K562 (cell line): ENCODE results near the gene ISM1. TPM values are rescaled to one million over a fixed set of nuclear protein-coding genes. Genes with fewer than 3 reads are reported as not detected.

Source experiments
- ATAC-seq: fragments of 200-7000 bp; cut with Tn5 transposase; 3 replicates; pipeline ENCODE4 v1.9.1; 2020; ENCODE audit warnings: moderate library complexity
- BruUV-seq: library from RNA; stranded (reverse); fragments of 400-500 nt; replicated peaks from 2 replicates; lab custom pipeline; 2021; lab: Mats Ljungman, UMichigan
- CTCF ChIA-PET: fragments of 300-600 bp; formaldehyde crosslinking; extraction: SDS; loops from one replicate; lab custom pipeline; 2021; ENCODE audit warnings: low intra/inter-chr PET ratio; lab: Yijun Ruan, JAX
- POLR2A ChIA-PET: fragments of 300-600, 350-650 bp; sonication (Branson Sonifier 250); formaldehyde crosslinking; extraction: SDS; loops from one replicate; lab custom pipeline; 2021; ENCODE audit warnings: antibody characterized with exemption, inconsistent platforms; lab: Yijun Ruan, JAX
- DNase-seq, 4 experiments: peaks; one replicate each; pipeline versions ENCODE4 v3.0.0 to v3.0.0-alpha.2; 2011 to 2018; ENCODE audit warnings: low spot score in 3 of 4, mixed read lengths in 3 of 4; ENCODE audit errors: extremely low read depth in 1 of 4
- FAIRE-seq: peaks from 2 replicates; lab custom pipeline; 2011; peaks lifted over from hg19 to GRCh38; lab: Jason Lieb, UNC
- H2AFZ ChIP-seq: 2 replicates; pipeline ENCODE4 v1.6.0; 2011; ENCODE audit warnings: low read depth, low read length, control low read depth, inconsistent platforms
- H3K27ac ChIP-seq: fragments of 200-600 bp; 3 replicates; pipeline ENCODE4 v1.8.0; 2011; ENCODE audit warnings: low read depth, mild to moderate bottlenecking, control low read depth, inconsistent platforms, low read length, moderate library complexity, mixed read lengths; ENCODE audit errors: extremely low read depth
- H3K27me3 ChIP-seq, 2 experiments: fragments of 300-600 bp in 1 of 2; 2 replicates in 1 of 2; 3 replicates in 1 of 2; pipeline versions ENCODE4 v1.6.0 to v1.8.0; 2011; ENCODE audit warnings: inconsistent platforms in 2 of 2, low read length in 2 of 2, mild to moderate bottlenecking in 1 of 2, mixed read lengths in 1 of 2, moderate library complexity in 1 of 2; ENCODE audit not compliant: control insufficient read depth in 2 of 2, insufficient read depth in 2 of 2
- H3K36me3 ChIP-seq: fragments of 300-600 bp; 3 replicates; pipeline ENCODE4 v1.8.0; 2011; ENCODE audit warnings: mild to moderate bottlenecking, low read length, inconsistent platforms; ENCODE audit not compliant: control insufficient read depth, insufficient read depth
- H3K4me1 ChIP-seq, 2 experiments: fragments of 200-600 bp in 1 of 2; replicated peaks in 1 of 2; 2 replicates in 1 of 2; 3 replicates in 1 of 2; pipeline versions ENCODE4 v1.5.1 to v1.8.0; 2011; ENCODE audit warnings: inconsistent platforms in 2 of 2, low read length in 2 of 2, mild to moderate bottlenecking in 1 of 2, mixed read lengths in 1 of 2, moderate library complexity in 1 of 2; ENCODE audit not compliant: control insufficient read depth in 2 of 2, insufficient read depth in 2 of 2
- H3K4me2 ChIP-seq: 2 replicates; pipeline ENCODE4 v1.6.1; 2011; ENCODE audit warnings: low read length, control low read depth, inconsistent platforms, mixed read lengths; ENCODE audit not compliant: insufficient read depth
- H3K4me3 ChIP-seq: fragments of 200-600 bp; sonication (generic), shearing (Covaris generic); 2 replicates; pipeline ENCODE4 v1.5.1; 2016; ENCODE audit warnings: control low read depth, inconsistent platforms
- H3K79me2 ChIP-seq: fragments of 200-600 bp; 3 replicates; pipeline ENCODE4 v1.8.0; 2011; ENCODE audit warnings: low read length, inconsistent platforms; ENCODE audit not compliant: control insufficient read depth, insufficient read depth
- H3K9ac ChIP-seq, 2 experiments: 2 replicates each; pipeline versions ENCODE4 v1.6.0 to v1.6.1; 2011; ENCODE audit warnings: low read depth in 2 of 2, low read length in 2 of 2, control low read depth in 1 of 2, inconsistent platforms in 1 of 2, mild to moderate bottlenecking in 1 of 2, mixed read lengths in 1 of 2; ENCODE audit not compliant: insufficient read depth in 1 of 2
- H3K9me1 ChIP-seq: one replicate; pipeline ENCODE4 v1.6.0; 2011; ENCODE audit warnings: inconsistent platforms, mild to moderate bottlenecking, low read length, moderate library complexity; ENCODE audit not compliant: control insufficient read depth, insufficient read depth
- H3K9me3 ChIP-seq: replicated peaks from 2 replicates; pipeline ENCODE4 v1.5.1; 2011; ENCODE audit warnings: low read depth, low read length, inconsistent platforms; ENCODE audit not compliant: control insufficient read depth, insufficient read depth
- H4K20me1 ChIP-seq: replicated peaks from 2 replicates; pipeline ENCODE4 v1.6.1; 2011; ENCODE audit warnings: low read length, inconsistent platforms, mixed read lengths; ENCODE audit not compliant: control insufficient read depth, insufficient read depth
- DEAF1 ChIP-seq: fragments of 450-650 bp; formaldehyde crosslinking; IDR thresholded peaks from 2 replicates; pipeline ENCODE4 v1.4.0; 2020; ENCODE audit warnings: mild to moderate bottlenecking, moderate library complexity
- L3MBTL2 ChIP-seq: fragments of 450-650 bp; IDR thresholded peaks from 2 replicates; pipeline ENCODE4 v1.6.1; 2016; ENCODE audit warnings: mild to moderate bottlenecking, moderate library complexity
- MAFG ChIP-seq: fragments of 450-650 bp; conservative IDR thresholded peaks from 2 replicates; pipeline ENCODE4 v1.6.1; 2016; ENCODE audit warnings: missing genetic modification characterization, missing compliant biosample characterization
- MTA1 ChIP-seq: fragments of 450-650 bp; IDR thresholded peaks from 2 replicates; pipeline ENCODE4 v1.6.1; 2017; ENCODE audit warnings: borderline replicate concordance
- MXI1 ChIP-seq: IDR thresholded peaks from 2 replicates; pipeline ENCODE4 v1.6.1; 2011; ENCODE audit warnings: low read depth, mild to moderate bottlenecking, improper control_type of control experiment, low read length
- NCOA6 ChIP-seq: fragments of 450-650 bp; IDR thresholded peaks from 2 replicates; pipeline ENCODE4 v1.6.1; 2017; ENCODE audit warnings: mild to moderate bottlenecking
- SIN3A ChIP-seq, 2 experiments: fragments of 150-350 bp in 1 of 2; IDR thresholded peaks; 2 replicates each; pipeline ENCODE4 v1.6.1; 2011 to 2016; ENCODE audit warnings: borderline replicate concordance in 2 of 2, low read depth in 2 of 2, low read length in 2 of 2, mild to moderate bottlenecking in 2 of 2, moderate library complexity in 2 of 2; ENCODE audit not compliant: control insufficient read depth in 1 of 2
- ZEB2 ChIP-seq: fragments of 450-650 bp; IDR thresholded peaks from 2 replicates; pipeline ENCODE4 v1.6.1; 2016
- WGBS: fragments of 100-300 bp; shearing (Covaris generic); methylation state at CpG from one replicate; pipeline ENCODE4 v1.1.6; 2016; ENCODE audit warnings: low coverage, mixed read lengths; ENCODE audit not compliant: insufficient coverage; ENCODE audit errors: missing lambda C conversion rate; 5-methylcytosine and 5-hydroxymethylcytosine counted together
- in situ Hi-C: fragments of 300-500 bp; cut with MboI; formaldehyde crosslinking; loops from 4 replicates; pipeline ENCODE4 v1.15.0; 2018; ENCODE audit warnings: inconsistent platforms, mixed read lengths
- intact Hi-C: fragments of 100-400 bp; cut with micrococcal nuclease; formaldehyde crosslinking; loops from 2 replicates; pipeline ENCODE4 v1.14.2; 2022
- polyA plus RNA-seq, 8 experiments: library from polyadenylated mRNA; depleted of rRNA in 4 of 8; stranded (reverse) in 5 of 8; unstranded in 3 of 8; fragments of >200 nt; fragmentation: Nextera tagmentation in 2 of 8; fragmentation: Illumina TruSeq in 1 of 8; extraction: Ambion mirVana in 2 of 8; extraction: Trizol in 1 of 8; gene quantifications; 2 replicates each; pipeline versions ENCODE4 v1.2.1 to v1.2.3, GENCODE V29; 2011 to 2014; ENCODE audit warnings: inconsistent platforms in 1 of 8, missing spikeins in 1 of 8
- total RNA-seq, 7 experiments: library from RNA; depleted of rRNA in 6 of 7; stranded (reverse); fragments of >200 nt in 6 of 7; fragmentation: Illumina TruSeq in 2 of 7; extraction: Trizol in 2 of 7; gene quantifications; 2 replicates each; pipeline versions ENCODE4 v1.2.1 to v1.2.3, GENCODE V29; 2011 to 2021; ENCODE audit warnings: low replicate concordance in 1 of 7
- TF ChIP-seq, protein P1 (sequence below): fragments of 450-650 bp; IDR thresholded peaks from 2 replicates; pipeline ENCODE4 v1.7.1; 2018; ENCODE audit warnings: mild to moderate bottlenecking, low read depth; ENCODE audit not compliant: partially characterized antibody

The ISM1 gene
- total and polyA plus RNA-seq, 9 of the 15 experiments (the other 6 are each of a cell fraction or from before 2014, with no cell fraction given), result not detected

- H3K79me2 ChIP-seq, result no peaks in the 10 kb centered on the region
- H3K27me3 ChIP-seq, result peaks cover 0 to 4% of the 10 kb centered on the region in 2 experiments; a peak in 1 of 5 replicates
- no peak overlapping the region for H3K27ac ChIP-seq
- H3K4me1 ChIP-seq, result no peaks in the 10 kb centered on the region; a peak in 1 of 5 replicates
- WGBS, result 8% methylated on average over 8 of the region's 9 CpGs
- H3K9me1 ChIP-seq, result no peaks in the 10 kb centered on the region
- POLR2A ChIA-PET, result interaction anchor here (0.5 kb wide), 1 partner anchor 310 kb away, joined by 4 read pairs; no protein-coding TSS in a partner anchor
- H4K20me1 ChIP-seq, result no peaks in the 10 kb centered on the region
- in situ Hi-C loops (no loop called here), intact Hi-C loops (no loop called here)
- no peak overlapping the region for H2AFZ ChIP-seq
- no TSS peak for BruUV-seq
- CTCF ChIA-PET, result no interaction called here
- no peaks in the 10 kb centered on the region for H3K36me3 ChIP-seq
- DNase-seq (no peak), ATAC-seq (no peak), FAIRE-seq (no peak)
- H3K4me2 ChIP-seq, result no peak overlapping the region
- H3K9me3 ChIP-seq, result no peaks in the 10 kb centered on the region
- H3K9ac ChIP-seq, result no peak overlapping the region
- H3K4me3 ChIP-seq, result no peak overlapping the region
- TF ChIP-seq L3MBTL2, result no peak
- TF ChIP-seq SIN3A (IDR thresholded peaks at IDR 0.05; ENCODE audit: borderline replicate concordance in 2 of 2, control insufficient read depth in 1 of 2, low read depth in 2 of 2, low read length in 2 of 2), result no peak
- TF ChIP-seq DEAF1, result no peak
- TF ChIP-seq MAFG (tag), result no peak
- no peak for TF ChIP-seq MTA1
- TF ChIP-seq NCOA6, result no peak
- TF ChIP-seq, protein P1, sequence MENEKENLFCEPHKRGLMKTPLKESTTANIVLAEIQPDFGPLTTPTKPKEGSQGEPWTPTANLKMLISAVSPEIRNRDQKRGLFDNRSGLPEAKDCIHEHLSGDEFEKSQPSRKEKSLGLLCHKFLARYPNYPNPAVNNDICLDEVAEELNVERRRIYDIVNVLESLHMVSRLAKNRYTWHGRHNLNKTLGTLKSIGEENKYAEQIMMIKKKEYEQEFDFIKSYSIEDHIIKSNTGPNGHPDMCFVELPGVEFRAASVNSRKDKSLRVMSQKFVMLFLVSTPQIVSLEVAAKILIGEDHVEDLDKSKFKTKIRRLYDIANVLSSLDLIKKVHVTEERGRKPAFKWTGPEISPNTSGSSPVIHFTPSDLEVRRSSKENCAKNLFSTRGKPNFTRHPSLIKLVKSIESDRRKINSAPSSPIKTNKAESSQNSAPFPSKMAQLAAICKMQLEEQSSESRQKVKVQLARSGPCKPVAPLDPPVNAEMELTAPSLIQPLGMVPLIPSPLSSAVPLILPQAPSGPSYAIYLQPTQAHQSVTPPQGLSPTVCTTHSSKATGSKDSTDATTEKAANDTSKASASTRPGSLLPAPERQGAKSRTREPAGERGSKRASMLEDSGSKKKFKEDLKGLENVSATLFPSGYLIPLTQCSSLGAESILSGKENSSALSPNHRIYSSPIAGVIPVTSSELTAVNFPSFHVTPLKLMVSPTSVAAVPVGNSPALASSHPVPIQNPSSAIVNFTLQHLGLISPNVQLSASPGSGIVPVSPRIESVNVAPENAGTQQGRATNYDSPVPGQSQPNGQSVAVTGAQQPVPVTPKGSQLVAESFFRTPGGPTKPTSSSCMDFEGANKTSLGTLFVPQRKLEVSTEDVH, result no peak
- no peak for TF ChIP-seq MXI1
- no peak for TF ChIP-seq ZEB2
These were observed 120.8 kb downstream of the ISM1 start for GRCh38 chr20:13341737-13342393.
